AG04450 (cell line): ENCODE measurements around the gene SLC35F1. TPM values are rescaled to one million over a fixed set of nuclear protein-coding genes. Genes with fewer than 3 reads are reported as not detected.

Source experiments
- CTCF ChIA-PET: fragments of 300-600, 350-600 bp; formaldehyde crosslinking; extraction: SDS; loops from one replicate; lab custom pipeline; 2022; ENCODE audit warnings: antibody characterized with exemption, inconsistent platforms; lab: Charles Lee
- POLR2A ChIA-PET: fragments of 350-600 bp; formaldehyde crosslinking; extraction: SDS; loops from one replicate; lab custom pipeline; 2021; ENCODE audit warnings: antibody characterized with exemption, inconsistent platforms; lab: Yijun Ruan, JAX
- DNase-seq: peaks from one replicate; pipeline ENCODE4 v3.0.0-alpha.2; 2011; ENCODE audit warnings: low read depth, low spot score
- H3K27ac ChIP-seq: one replicate; pipeline ENCODE4 v1.5.1; 2012; ENCODE audit warnings: low read depth, low read length, control low read depth
- H3K27me3 ChIP-seq: one replicate; pipeline ENCODE4 v1.6.0; 2012; ENCODE audit warnings: low read length; ENCODE audit not compliant: control insufficient read depth, insufficient read depth
- H3K4me3 ChIP-seq: 2 replicates; pipeline ENCODE4 v1.5.1; 2011; ENCODE audit warnings: mild to moderate bottlenecking, low read depth, low read length, control low read depth
- H3K9me3 ChIP-seq: 2 replicates; pipeline ENCODE4 v1.5.1; 2012; ENCODE audit warnings: low read length; ENCODE audit not compliant: control insufficient read depth, insufficient read depth
- polyA plus RNA-seq: library from polyadenylated mRNA; depleted of rRNA; stranded (reverse); fragments of >200 nt; gene quantifications from 2 replicates; pipeline ENCODE4 v1.2.3, GENCODE V29; 2011
- TF ChIP-seq, protein P1 (sequence below): IDR thresholded peaks from 2 replicates; pipeline ENCODE4 v1.5.1; 2011; ENCODE audit warnings: low read depth, low read length, control low read depth, inconsistent platforms

SLC35F1 gene
- polyA plus RNA-seq, 1 experiment = 0.14 TPM

DNA sequence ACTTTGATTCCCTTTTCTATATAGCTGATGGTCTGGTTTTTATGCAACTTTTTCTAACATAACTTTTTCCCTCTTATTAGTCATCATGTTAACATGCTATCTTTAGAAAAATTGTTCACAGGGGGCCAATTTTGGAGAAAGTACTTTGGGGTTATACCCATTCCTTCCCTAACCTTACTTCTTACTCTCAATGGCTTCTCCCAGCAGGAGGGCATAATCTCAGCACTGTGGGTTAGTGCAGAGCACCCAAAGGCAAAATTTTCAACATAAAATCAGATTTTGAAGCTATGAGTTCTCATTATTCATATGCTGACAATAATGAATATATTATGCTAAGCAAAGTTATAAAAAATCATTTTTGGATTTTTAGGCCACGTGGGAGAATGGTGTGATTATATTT lies 299.2 kb downstream of the SLC35F1 start:
- H3K9me3 ChIP-seq = no peaks in the 10 kb centered on the region
- ChIA-PET POLR2A (no interaction called here), CTCF (no interaction called here)
- H3K27ac ChIP-seq = no peak overlapping the region
- no peaks in the 10 kb centered on the region for H3K27me3 ChIP-seq
- H3K4me3 ChIP-seq = no peak overlapping the region
- TF ChIP-seq, protein P1, sequence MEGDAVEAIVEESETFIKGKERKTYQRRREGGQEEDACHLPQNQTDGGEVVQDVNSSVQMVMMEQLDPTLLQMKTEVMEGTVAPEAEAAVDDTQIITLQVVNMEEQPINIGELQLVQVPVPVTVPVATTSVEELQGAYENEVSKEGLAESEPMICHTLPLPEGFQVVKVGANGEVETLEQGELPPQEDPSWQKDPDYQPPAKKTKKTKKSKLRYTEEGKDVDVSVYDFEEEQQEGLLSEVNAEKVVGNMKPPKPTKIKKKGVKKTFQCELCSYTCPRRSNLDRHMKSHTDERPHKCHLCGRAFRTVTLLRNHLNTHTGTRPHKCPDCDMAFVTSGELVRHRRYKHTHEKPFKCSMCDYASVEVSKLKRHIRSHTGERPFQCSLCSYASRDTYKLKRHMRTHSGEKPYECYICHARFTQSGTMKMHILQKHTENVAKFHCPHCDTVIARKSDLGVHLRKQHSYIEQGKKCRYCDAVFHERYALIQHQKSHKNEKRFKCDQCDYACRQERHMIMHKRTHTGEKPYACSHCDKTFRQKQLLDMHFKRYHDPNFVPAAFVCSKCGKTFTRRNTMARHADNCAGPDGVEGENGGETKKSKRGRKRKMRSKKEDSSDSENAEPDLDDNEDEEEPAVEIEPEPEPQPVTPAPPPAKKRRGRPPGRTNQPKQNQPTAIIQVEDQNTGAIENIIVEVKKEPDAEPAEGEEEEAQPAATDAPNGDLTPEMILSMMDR = no peak
- no peak for DNase-seq

DNA sequence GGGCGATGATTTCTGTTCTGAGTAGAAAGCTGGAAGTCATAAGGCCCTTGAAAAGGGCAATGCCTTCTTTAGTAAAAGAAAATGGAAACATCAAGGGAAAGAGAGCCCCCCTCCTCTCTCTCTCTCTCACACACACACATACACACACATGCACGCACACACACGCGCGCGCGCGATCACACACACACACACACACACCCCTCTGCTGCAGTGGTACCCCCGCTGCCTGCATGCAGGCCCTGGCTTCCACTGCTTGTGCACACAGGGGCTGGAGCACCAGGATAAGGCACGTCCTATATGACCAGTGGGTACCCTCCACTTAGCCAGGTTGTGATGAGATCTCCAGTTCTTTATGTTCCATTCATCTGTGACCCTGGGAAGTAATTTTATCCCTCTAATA lies 300.9 kb downstream of the SLC35F1 start:
- TF ChIP-seq, protein P1 = no peak
- H3K9me3 ChIP-seq = no peaks in the 10 kb centered on the region
- no peak overlapping the region for H3K4me3 ChIP-seq
- H3K27ac ChIP-seq = no peak overlapping the region
- H3K27me3 ChIP-seq = no peaks in the 10 kb centered on the region
- no peak for DNase-seq
- ChIA-PET CTCF (no interaction called here), POLR2A (no interaction called here)

DNA sequence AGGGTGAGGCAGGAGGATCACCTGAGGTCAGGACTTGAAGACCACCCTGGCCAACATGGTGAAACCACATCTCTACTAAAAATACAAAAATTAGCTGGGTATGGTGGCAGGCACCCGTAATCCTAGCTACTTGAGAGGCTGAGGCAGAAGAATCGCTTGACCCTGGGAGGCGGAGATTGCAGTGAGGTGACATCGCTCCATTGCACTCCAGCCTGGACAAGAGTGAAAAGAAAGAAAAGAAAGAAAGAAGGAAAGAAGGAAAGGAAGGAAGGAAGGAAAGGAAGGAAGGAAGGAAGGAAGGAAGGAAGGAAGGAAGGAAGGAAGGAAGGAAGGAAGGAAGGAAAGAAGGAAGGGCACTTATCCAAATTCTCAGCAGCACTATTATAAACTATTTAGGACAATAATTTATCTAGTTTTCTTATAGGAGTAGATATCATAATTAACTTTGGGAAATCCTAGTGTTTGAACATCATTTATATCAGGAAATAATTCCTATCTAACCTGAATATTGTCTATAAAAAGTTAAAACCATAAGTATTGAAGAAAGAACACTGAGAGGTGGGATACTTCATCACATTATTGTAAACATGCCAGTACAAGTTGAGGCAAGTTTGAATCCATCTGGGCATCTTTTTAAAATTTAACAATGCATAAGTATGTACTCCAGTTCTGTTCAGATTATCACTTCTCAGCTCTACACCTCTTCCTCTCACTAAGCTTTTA lies 305.5 kb downstream of the SLC35F1 start:
- POLR2A ChIA-PET = no interaction called here
- TF ChIP-seq, protein P1 = no peak
- Histone ChIP-seq H3K27ac (no peak overlapping the region), H3K9me3 (no peaks in the 10 kb centered on the region), H3K4me3 (no peak overlapping the region), H3K27me3 (no peaks in the 10 kb centered on the region)
- CTCF ChIA-PET = no interaction called here
- DNase-seq = no peak

DNA sequence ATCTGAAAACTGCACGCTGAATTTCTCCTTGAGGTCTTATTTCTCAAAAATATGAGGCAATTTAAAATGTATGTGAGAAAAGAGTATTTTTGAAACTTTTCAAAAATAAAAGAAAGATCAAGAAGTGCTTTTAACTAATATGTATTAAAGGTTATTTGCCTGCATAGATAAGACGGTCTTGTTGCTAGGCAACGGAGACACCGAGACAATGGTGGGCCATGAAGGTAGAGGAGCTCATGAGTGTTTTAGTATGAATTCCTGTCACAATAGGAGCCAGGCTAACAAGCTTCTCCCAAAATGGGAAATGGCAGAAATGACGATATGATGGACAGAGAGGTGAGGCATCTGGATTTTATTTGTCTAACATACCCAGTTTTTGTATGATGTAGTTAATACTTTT lies 308.2 kb downstream of the SLC35F1 start:
- CTCF ChIA-PET = no interaction called here
- no peak for DNase-seq
- Histone ChIP-seq H3K4me3 (no peak overlapping the region), H3K27ac (no peak overlapping the region), H3K27me3 (no peaks in the 10 kb centered on the region), H3K9me3 (no peaks in the 10 kb centered on the region)
- TF ChIP-seq, protein P1 = no peak
- POLR2A ChIA-PET = no interaction called here

DNA sequence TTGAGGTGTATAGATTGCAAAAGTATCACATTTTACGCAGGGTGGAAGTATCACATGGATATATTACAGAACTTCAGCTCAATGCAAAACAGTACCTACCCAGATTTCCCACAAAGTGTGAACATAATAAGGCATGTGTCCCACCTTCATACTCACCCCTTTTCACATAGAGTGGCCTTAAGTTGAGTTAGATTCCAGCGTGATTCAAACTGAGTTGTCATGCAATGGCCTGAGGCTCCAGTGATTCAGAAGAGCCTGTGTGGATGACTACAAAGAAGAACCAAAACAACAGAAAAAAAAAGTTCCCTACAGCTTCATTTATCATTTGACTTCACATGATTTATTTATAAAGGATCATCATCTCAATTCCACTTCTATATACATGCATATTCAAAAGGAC lies 309.7 kb downstream of the SLC35F1 start:
- ChIA-PET CTCF (no interaction called here), POLR2A (no interaction called here)
- TF ChIP-seq, protein P1 = no peak
- no peak for DNase-seq
- H3K9me3 ChIP-seq = no peaks in the 10 kb centered on the region
- no peak overlapping the region for H3K27ac ChIP-seq
- no peaks in the 10 kb centered on the region for H3K27me3 ChIP-seq
- no peak overlapping the region for H3K4me3 ChIP-seq
